ENCODE measurements around the gene C6.

DNA sequence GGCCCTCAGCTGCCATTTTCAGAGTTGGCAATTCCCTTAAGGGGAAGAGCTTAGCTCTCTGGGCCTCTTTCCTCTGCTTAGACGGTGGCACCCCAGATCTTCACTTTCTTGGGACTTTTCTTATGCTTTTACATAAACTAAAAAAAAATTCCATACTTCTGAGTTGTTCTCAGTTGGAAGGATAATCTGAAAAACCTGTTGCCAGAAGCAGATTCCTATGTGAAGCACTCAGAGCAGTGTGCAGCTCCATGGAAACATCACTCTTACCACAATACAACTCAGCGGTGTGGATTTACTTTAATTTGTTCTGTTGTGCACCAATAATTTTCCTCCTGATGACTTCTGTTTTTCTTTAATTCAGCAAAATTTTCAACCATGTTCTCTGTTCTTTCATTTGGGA, 98.1 kb downstream of the C6 start:
- TF ChIP-seq EZH2 (IDR thresholded peaks at IDR 0.05) (no peak), POLR2AphosphoS5 (IDR thresholded peaks at IDR 0.05; ENCODE audit: borderline replicate concordance, low read depth, low read length) (no peak)

Data from SK-N-MC (cell line).